K562 (cell line): ENCODE data around the gene TMPO. TPM values are rescaled to one million over a fixed set of nuclear protein-coding genes. Genes with fewer than 3 reads are reported as not detected.

Source experiments
- CCNT2 ChIP-seq: IDR thresholded peaks from 2 replicates; pipeline ENCODE4 v1.6.1; 2011; ENCODE audit warnings: borderline replicate concordance, low read depth, mild to moderate bottlenecking, moderate library complexity, mixed read lengths, low read length; ENCODE audit not compliant: insufficient read length; ENCODE audit errors: extremely low read depth
- CREB1 ChIP-seq, 2 experiments: sonication (generic) in 1 of 2; formaldehyde crosslinking in 1 of 2; IDR thresholded peaks; 2 replicates each; pipeline versions ENCODE4 v1.6.1 to v1.8.0; 2012 to 2022; ENCODE audit warnings: inconsistent platforms in 1 of 2, mild to moderate bottlenecking in 1 of 2, missing genetic modification reagents in 1 of 2, moderate library complexity in 1 of 2
- DACH1 ChIP-seq: fragments of 450-650 bp; IDR thresholded peaks from 2 replicates; pipeline ENCODE4 v1.6.1; 2018; ENCODE audit not compliant: partially characterized antibody
- ESRRB ChIP-seq: fragments of 250-450 bp; sonication (Bioruptor Pico); IDR thresholded peaks from 2 replicates; pipeline ENCODE4 v1.5.0; 2020; ENCODE audit warnings: mild to moderate bottlenecking, moderate library complexity, borderline replicate concordance
- FOXP1 ChIP-seq: sonication (generic); formaldehyde crosslinking; IDR thresholded peaks from 2 replicates; pipeline ENCODE4 v1.8.0; 2022; ENCODE audit warnings: mild to moderate bottlenecking, missing genetic modification reagents
- FOXP4 ChIP-seq: sonication (generic); formaldehyde crosslinking; IDR thresholded peaks from 2 replicates; pipeline ENCODE4 v1.8.0; 2022; ENCODE audit warnings: mild to moderate bottlenecking, missing genetic modification reagents, borderline replicate concordance
- HNRNPUL1 ChIP-seq: fragments of 200-400 bp; formaldehyde crosslinking; IDR thresholded peaks from 2 replicates; pipeline ENCODE4 v1.6.1; 2017; ENCODE audit warnings: low read length
- MEIS2 ChIP-seq: fragments of 450-650 bp; IDR thresholded peaks from 2 replicates; pipeline ENCODE4 v1.6.1; 2014; ENCODE audit warnings: mild to moderate bottlenecking; ENCODE audit not compliant: partially characterized antibody
- NFE2L1 ChIP-seq: fragments of 450-650 bp; IDR thresholded peaks from 2 replicates; pipeline ENCODE4 v1.6.1; 2016; ENCODE audit warnings: missing genetic modification characterization, low read depth, mild to moderate bottlenecking, missing compliant biosample characterization, moderate library complexity, borderline replicate concordance
- NR2C1 ChIP-seq, 2 experiments: fragments of 450-650 bp; IDR thresholded peaks; 2 replicates each; pipeline ENCODE4 v1.6.1; 2017; ENCODE audit warnings: mild to moderate bottlenecking in 2 of 2, antibody characterized with exemption in 1 of 2, inconsistent platforms in 1 of 2, missing compliant biosample characterization in 1 of 2, missing genetic modification characterization in 1 of 2
- NR4A1 ChIP-seq, 2 experiments: fragments of 250-450 bp in 1 of 2; fragments of 450-650 bp in 1 of 2; sonication (Bioruptor Pico) in 1 of 2; IDR thresholded peaks; 2 replicates each; pipeline versions ENCODE4 v1.4.0 to v1.6.1; 2016 to 2020; ENCODE audit warnings: mild to moderate bottlenecking in 2 of 2, missing compliant biosample characterization in 1 of 2, missing genetic modification characterization in 1 of 2, moderate library complexity in 1 of 2
- RBFOX2 ChIP-seq: fragments of 200-400 bp; formaldehyde crosslinking; IDR thresholded peaks from 2 replicates; pipeline ENCODE4 v1.6.1; 2017; ENCODE audit warnings: low read depth, mild to moderate bottlenecking, low read length, moderate library complexity
- RBM14 ChIP-seq: fragments of 200-400 bp; formaldehyde crosslinking; IDR thresholded peaks from 2 replicates; pipeline ENCODE4 v1.6.1; 2018; ENCODE audit warnings: low read depth, mild to moderate bottlenecking, low read length, moderate library complexity, borderline replicate concordance; ENCODE audit not compliant: insufficient read depth
- ZBED1 ChIP-seq: IDR thresholded peaks from 2 replicates; pipeline ENCODE4 v1.6.1; 2014
- ZFP30 ChIP-seq: fragments of 250-450 bp; sonication (Bioruptor Pico); IDR thresholded peaks from 2 replicates; pipeline ENCODE4 v1.8.0; 2022; ENCODE audit warnings: moderate library complexity, mild to moderate bottlenecking, inconsistent platforms, borderline replicate concordance
- ZNF140 ChIP-seq: fragments of 250-450 bp; sonication (Bioruptor Pico); IDR thresholded peaks from 2 replicates; pipeline ENCODE4 v1.8.0; 2021; ENCODE audit warnings: moderate library complexity, mild to moderate bottlenecking, inconsistent platforms
- ZNF217 ChIP-seq: sonication (generic); formaldehyde crosslinking; IDR thresholded peaks from 2 replicates; pipeline ENCODE4 v1.8.0; 2022; ENCODE audit warnings: mild to moderate bottlenecking, missing genetic modification reagents
- ZNF282 ChIP-seq: sonication (generic); formaldehyde crosslinking; IDR thresholded peaks from 2 replicates; pipeline ENCODE4 v1.8.1; 2023; ENCODE audit warnings: missing genetic modification reagents
- ZNF431 ChIP-seq: sonication (generic); formaldehyde crosslinking; IDR thresholded peaks from 2 replicates; pipeline ENCODE4 v1.8.0; 2022; ENCODE audit warnings: mild to moderate bottlenecking, missing genetic modification reagents
- ZNF609 ChIP-seq: sonication (generic); formaldehyde crosslinking; IDR thresholded peaks from 2 replicates; pipeline ENCODE4 v1.8.1; 2023; ENCODE audit warnings: missing genetic modification reagents, mild to moderate bottlenecking, borderline replicate concordance
- ZNF780A ChIP-seq: fragments of 250-450 bp; sonication (Bioruptor Pico); IDR thresholded peaks from 2 replicates; pipeline ENCODE4 v1.5.0; 2021; ENCODE audit warnings: mild to moderate bottlenecking
- polyA plus RNA-seq, 8 experiments: library from polyadenylated mRNA; depleted of rRNA in 4 of 8; stranded (reverse) in 5 of 8; unstranded in 3 of 8; fragments of >200 nt; fragmentation: Nextera tagmentation in 2 of 8; fragmentation: Illumina TruSeq in 1 of 8; extraction: Ambion mirVana in 2 of 8; extraction: Trizol in 1 of 8; gene quantifications; 2 replicates each; pipeline versions ENCODE4 v1.2.1 to v1.2.3, GENCODE V29; 2011 to 2014; ENCODE audit warnings: inconsistent platforms in 1 of 8, missing spikeins in 1 of 8
- total RNA-seq, 7 experiments: library from RNA; depleted of rRNA in 6 of 7; stranded (reverse); fragments of >200 nt in 6 of 7; fragmentation: Illumina TruSeq in 2 of 7; extraction: Trizol in 2 of 7; gene quantifications; 2 replicates each; pipeline versions ENCODE4 v1.2.1 to v1.2.3, GENCODE V29; 2011 to 2021; ENCODE audit warnings: low replicate concordance in 1 of 7

TMPO gene
- total and polyA plus RNA-seq, 9 of the 15 experiments (the other 6 are each of a cell fraction or from before 2014, with no cell fraction given): 62.1 to 263 (median 182) TPM

- TF ChIP-seq NR2C1 (IDR thresholded peaks at IDR 0.05) (peak; percentile 51; the same call in 1 of the 2 replicates), NR2C1 (tag; IDR thresholded peaks at IDR 0.05) (peak; percentile 29; the same call in 1 of the 2 replicates), RBM14 (no peak), NR4A1 (CRISPR knock-in tag; IDR thresholded peaks at IDR 0.05) (no peak), NR4A1 (tag; IDR thresholded peaks at IDR 0.05) (no peak), FOXP1 (CRISPR knock-in tag) (no peak; the same call in 1 of the 2 replicates), FOXP4 (CRISPR knock-in tag) (no peak), RBFOX2 (peak; percentile 99), ZNF217 (CRISPR knock-in tag) (no peak), ZNF609 (CRISPR knock-in tag) (no peak), NFE2L1 (tag) (no peak), ZNF140 (no peak), CCNT2 (no peak), HNRNPUL1 (no peak), MEIS2 (peak; percentile 47), ESRRB (CRISPR knock-in tag) (no peak), DACH1 (no peak), ZFP30 (CRISPR knock-in tag) (no peak), ZNF431 (CRISPR knock-in tag) (no peak), CREB1 (IDR thresholded peaks at IDR 0.05) (peak; percentile 99), CREB1 (CRISPR knock-in tag; IDR thresholded peaks at IDR 0.05) (peak; percentile 99), ZNF780A (no peak), ZBED1 (no peak; the same call in 1 of the 2 replicates), ZNF282 (CRISPR knock-in tag) (no peak)
Observed at GRCh38 chr12:98593351-98594049, 78.1 kb downstream of the TMPO start, which contains the start of gene SLC25A3 (continued).
